Uterus (tissue), 2 donors: ENCODE results near the gene FAM50A.

Experiments
- CTCF ChIP-seq, 4 experiments: fragments of 200-600 bp in 2 of 4; fragments of 450-650 bp in 2 of 4; sonication (generic) in 2 of 4; IDR thresholded peaks; one replicate each; pipeline ENCODE4 v1.5.1; 2016 to 2019; ENCODE audit warnings: antibody characterized with exemption in 4 of 4, mild to moderate bottlenecking in 2 of 4, moderate library complexity in 1 of 4
- POLR2A ChIP-seq, 2 donors: fragments of 450-650 bp; IDR thresholded peaks; one replicate each; pipeline ENCODE4 v1.6.1; 2016; ENCODE audit warnings: antibody characterized with exemption in 2 of 2, mild to moderate bottlenecking in 1 of 2, moderate library complexity in 1 of 2

- TF ChIP-seq CTCF (IDR thresholded peaks at IDR 0.05) (peak in 2 of 4 experiments; percentile 4 to 12), POLR2A (IDR thresholded peaks at IDR 0.05) (peak; percentile 51 to 63)
Observed at GRCh38 chrX:154443992-154444754, at the start of gene FAM50A.
